HEK293 (cell line): ENCODE measurements around the gene ZNF274.

Source experiments
- CTCF ChIA-PET: fragments of 350-600 bp; formaldehyde crosslinking; extraction: SDS; loops from one replicate; lab custom pipeline; 2021; ENCODE audit warnings: antibody characterized with exemption; lab: Yijun Ruan, JAX
- POLR2A ChIA-PET: fragments of 300-600 bp; formaldehyde crosslinking; extraction: SDS; loops from one replicate; lab custom pipeline; 2020; ENCODE audit warnings: antibody characterized with exemption, inconsistent platforms; lab: Yijun Ruan, JAX
- H3K27ac ChIP-seq: fragments of 200-500 bp; sonication (Bioruptor generic); 2 replicates; pipeline ENCODE4 v1.5.1; 2014; ENCODE audit warnings: low read depth, low read length, control low read depth, inconsistent platforms; ENCODE audit errors: extremely low read depth
- H3K36me3 ChIP-seq, 2 experiments: fragments of 200-500 bp in 1 of 2; sonication (Bioruptor generic) in 1 of 2; 1 replicate in 1 of 2; 2 replicates in 1 of 2; pipeline ENCODE4 v1.5.1; 2014 to 2017; ENCODE audit warnings: inconsistent platforms in 2 of 2, low read length in 2 of 2; ENCODE audit not compliant: control insufficient read depth in 2 of 2, insufficient read depth in 1 of 2
- H3K4me1 ChIP-seq: fragments of 200-500 bp; sonication (Bioruptor generic); 2 replicates; pipeline ENCODE4 v1.5.1; 2014; ENCODE audit warnings: mild to moderate bottlenecking, low read length, inconsistent platforms; ENCODE audit not compliant: control insufficient read depth, insufficient read depth
- H3K4me3 ChIP-seq: 2 replicates; pipeline ENCODE4 v1.5.1; 2011; ENCODE audit warnings: low read depth, mild to moderate bottlenecking, control low read depth, low read length, moderate library complexity
- H3K9me3 ChIP-seq: fragments of 200-500 bp; sonication (Bioruptor generic); 2 replicates; pipeline ENCODE4 v1.5.1; 2014; ENCODE audit warnings: low read depth, low read length, inconsistent platforms; ENCODE audit not compliant: control insufficient read depth, insufficient read depth
- EGR2 ChIP-seq: fragments of 450-650 bp; formaldehyde crosslinking; IDR thresholded peaks from 2 replicates; pipeline ENCODE4 v1.5.1; 2016; ENCODE audit warnings: low read depth, missing biosample characterization, missing genetic modification characterization
- FEZF1 ChIP-seq: fragments of 450-650 bp; formaldehyde crosslinking; IDR thresholded peaks from 2 replicates; pipeline ENCODE4 v1.5.1; 2016; ENCODE audit warnings: missing biosample characterization, missing genetic modification characterization
- GFI1B ChIP-seq: fragments of 450-650 bp; formaldehyde crosslinking; IDR thresholded peaks from 2 replicates; pipeline ENCODE4 v1.5.1; 2016; ENCODE audit warnings: missing biosample characterization, missing genetic modification characterization
- HOXC10 ChIP-seq: sonication (generic); formaldehyde crosslinking; IDR thresholded peaks from 2 replicates; pipeline ENCODE4 v1.8.1; 2023; ENCODE audit warnings: mild to moderate bottlenecking, missing genetic modification reagents
- KLF16 ChIP-seq: fragments of 450-650 bp; formaldehyde crosslinking; IDR thresholded peaks from 2 replicates; pipeline ENCODE4 v1.5.1; 2017; ENCODE audit warnings: missing biosample characterization, missing genetic modification characterization
- REPIN1 ChIP-seq: fragments of 450-650 bp; formaldehyde crosslinking; IDR thresholded peaks from 2 replicates; pipeline ENCODE4 v1.5.1; 2017; ENCODE audit warnings: missing biosample characterization, missing genetic modification characterization, low read depth
- SETDB1 ChIP-seq: IDR thresholded peaks from one replicate; pipeline ENCODE4 v1.6.1; 2017; ENCODE audit warnings: mild to moderate bottlenecking, low read length, moderate library complexity, mixed read lengths; ENCODE audit not compliant: insufficient read length
- ZBTB48 ChIP-seq: fragments of 450-650 bp; formaldehyde crosslinking; IDR thresholded peaks from 2 replicates; pipeline ENCODE4 v1.5.1; 2016; ENCODE audit warnings: missing biosample characterization, missing genetic modification characterization
- ZNF184 ChIP-seq: fragments of 450-650 bp; IDR thresholded peaks from 2 replicates; pipeline ENCODE4 v1.5.1; 2018; ENCODE audit warnings: missing biosample characterization, mild to moderate bottlenecking, missing genetic modification characterization
- ZNF202 ChIP-seq: fragments of 450-650 bp; formaldehyde crosslinking; IDR thresholded peaks from 2 replicates; pipeline ENCODE4 v1.5.1; 2016; ENCODE audit warnings: missing biosample characterization, missing genetic modification characterization, borderline replicate concordance
- ZNF221 ChIP-seq: fragments of 450-650 bp; formaldehyde crosslinking; IDR thresholded peaks from 2 replicates; pipeline ENCODE4 v1.5.1; 2017; ENCODE audit warnings: missing biosample characterization, missing genetic modification characterization, borderline replicate concordance
- ZNF266 ChIP-seq: fragments of 450-650 bp; formaldehyde crosslinking; IDR thresholded peaks from 2 replicates; pipeline ENCODE4 v1.5.1; 2016; ENCODE audit warnings: missing biosample characterization, missing genetic modification characterization, low read depth
- ZNF274 ChIP-seq, 2 experiments: fragments of 200-500 bp in 1 of 2; fragments of 450-650 bp in 1 of 2; sonication (Bioruptor generic) in 1 of 2; formaldehyde crosslinking in 1 of 2; IDR thresholded peaks; 2 replicates each; pipeline versions ENCODE4 v1.5.1 to v1.6.1; 2014 to 2016; ENCODE audit warnings: borderline replicate concordance in 1 of 2, inconsistent platforms in 1 of 2, low read length in 1 of 2, missing biosample characterization in 1 of 2, missing genetic modification characterization in 1 of 2
- ZNF302 ChIP-seq: fragments of 450-650 bp; formaldehyde crosslinking; IDR thresholded peaks from 2 replicates; pipeline ENCODE4 v1.5.1; 2016; ENCODE audit warnings: missing biosample characterization, missing genetic modification characterization, low read depth
- ZNF341 ChIP-seq: fragments of 450-650 bp; formaldehyde crosslinking; IDR thresholded peaks from 2 replicates; pipeline ENCODE4; 2016; ENCODE audit warnings: low read depth, missing biosample characterization, missing genetic modification characterization
- ZNF350 ChIP-seq: fragments of 450-650 bp; formaldehyde crosslinking; IDR thresholded peaks from 2 replicates; pipeline ENCODE4 v1.5.0; 2017; ENCODE audit warnings: missing biosample characterization, mild to moderate bottlenecking, missing genetic modification characterization
- ZNF394 ChIP-seq: fragments of 450-650 bp; formaldehyde crosslinking; IDR thresholded peaks from 2 replicates; pipeline ENCODE4 v1.5.1; 2016; ENCODE audit warnings: missing biosample characterization, missing genetic modification characterization, mild to moderate bottlenecking, moderate library complexity, borderline replicate concordance
- ZNF501 ChIP-seq: fragments of 450-650 bp; formaldehyde crosslinking; IDR thresholded peaks from 2 replicates; pipeline ENCODE4 v1.5.1; 2016; ENCODE audit warnings: missing biosample characterization, missing genetic modification characterization
- ZNF544 ChIP-seq: fragments of 450-650 bp; formaldehyde crosslinking; IDR thresholded peaks from 2 replicates; pipeline ENCODE4 v1.5.0; 2017; ENCODE audit warnings: missing biosample characterization, missing genetic modification characterization
- ZNF585B ChIP-seq: fragments of 450-650 bp; formaldehyde crosslinking; IDR thresholded peaks from 2 replicates; pipeline ENCODE4 v1.5.1; 2016; ENCODE audit warnings: missing biosample characterization, missing genetic modification characterization
- ZNF677 ChIP-seq: fragments of 450-650 bp; IDR thresholded peaks from 2 replicates; pipeline ENCODE4 v1.5.0; 2018; ENCODE audit warnings: missing biosample characterization, mild to moderate bottlenecking, missing genetic modification characterization, moderate library complexity
- ZNF768 ChIP-seq: fragments of 450-650 bp; formaldehyde crosslinking; IDR thresholded peaks from 2 replicates; pipeline ENCODE4 v1.5.1; 2018; ENCODE audit warnings: missing biosample characterization, mild to moderate bottlenecking, missing genetic modification characterization
- ZNF776 ChIP-seq: fragments of 450-650 bp; formaldehyde crosslinking; IDR thresholded peaks from 2 replicates; pipeline ENCODE4 v1.5.0; 2017; ENCODE audit warnings: missing biosample characterization, missing genetic modification characterization, borderline replicate concordance
- TF ChIP-seq, protein P1 (sequence below): fragments of 450-650 bp; formaldehyde crosslinking; IDR thresholded peaks from 2 replicates; pipeline ENCODE4 v1.5.0; 2017; ENCODE audit warnings: missing biosample characterization, missing genetic modification characterization, borderline replicate concordance

ZNF274 gene

DNA sequence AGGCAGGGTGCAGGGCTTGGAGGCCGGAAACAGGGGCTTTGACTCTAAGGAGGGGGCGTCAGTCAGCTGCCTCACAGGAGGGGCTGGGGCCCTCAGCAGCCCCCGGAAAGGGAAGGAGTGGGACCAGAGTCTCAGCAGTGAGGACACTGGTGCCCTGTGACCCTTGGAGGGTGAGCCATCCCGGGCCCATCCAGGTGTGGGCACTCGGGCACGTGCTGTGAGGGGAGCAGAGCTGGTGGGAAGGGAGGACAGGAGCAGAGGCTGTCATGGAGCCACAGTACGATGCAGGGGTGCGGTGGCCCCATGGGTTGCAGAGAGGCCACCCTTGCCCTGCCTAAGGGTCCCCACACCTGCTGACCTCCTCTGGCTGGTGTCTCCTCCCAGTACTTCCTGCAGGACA lies 26.7 kb downstream of the ZNF274 start:
- Histone ChIP-seq H3K36me3 (peaks cover 12 to 98% of the 10 kb centered on the region in 2 experiments), H3K4me1 (no peaks in the 10 kb centered on the region), H3K27ac (no peak overlapping the region), H3K4me3 (no peak overlapping the region), H3K9me3 (peaks cover 3% of the 10 kb centered on the region)
- POLR2A ChIA-PET, result interaction anchor here (1.5 kb wide), 1 partner anchor 19 kb away, joined by 3 read pairs; the partner anchor contains the start of gene ZNF544
- TF ChIP-seq ZNF585B (no peak), ZBTB48 (tag by site-specific recombination) (no peak), REPIN1 (tag by site-specific recombination) (no peak), EGR2 (tag by site-specific recombination) (no peak), GFI1B (tag by site-specific recombination) (no peak), ZNF501 (tag by site-specific recombination) (no peak), ZNF768 (tag by site-specific recombination) (no peak), ZNF350 (no peak), ZNF776 (tag by site-specific recombination) (no peak), ZNF184 (tag by site-specific recombination) (no peak), ZNF266 (tag by site-specific recombination) (no peak), ZNF677 (tag by site-specific recombination) (no peak), ZNF202 (tag by site-specific recombination) (no peak), FEZF1 (tag by site-specific recombination) (no peak), HOXC10 (no peak), KLF16 (tag by site-specific recombination) (no peak)
- TF ChIP-seq, protein P1, sequence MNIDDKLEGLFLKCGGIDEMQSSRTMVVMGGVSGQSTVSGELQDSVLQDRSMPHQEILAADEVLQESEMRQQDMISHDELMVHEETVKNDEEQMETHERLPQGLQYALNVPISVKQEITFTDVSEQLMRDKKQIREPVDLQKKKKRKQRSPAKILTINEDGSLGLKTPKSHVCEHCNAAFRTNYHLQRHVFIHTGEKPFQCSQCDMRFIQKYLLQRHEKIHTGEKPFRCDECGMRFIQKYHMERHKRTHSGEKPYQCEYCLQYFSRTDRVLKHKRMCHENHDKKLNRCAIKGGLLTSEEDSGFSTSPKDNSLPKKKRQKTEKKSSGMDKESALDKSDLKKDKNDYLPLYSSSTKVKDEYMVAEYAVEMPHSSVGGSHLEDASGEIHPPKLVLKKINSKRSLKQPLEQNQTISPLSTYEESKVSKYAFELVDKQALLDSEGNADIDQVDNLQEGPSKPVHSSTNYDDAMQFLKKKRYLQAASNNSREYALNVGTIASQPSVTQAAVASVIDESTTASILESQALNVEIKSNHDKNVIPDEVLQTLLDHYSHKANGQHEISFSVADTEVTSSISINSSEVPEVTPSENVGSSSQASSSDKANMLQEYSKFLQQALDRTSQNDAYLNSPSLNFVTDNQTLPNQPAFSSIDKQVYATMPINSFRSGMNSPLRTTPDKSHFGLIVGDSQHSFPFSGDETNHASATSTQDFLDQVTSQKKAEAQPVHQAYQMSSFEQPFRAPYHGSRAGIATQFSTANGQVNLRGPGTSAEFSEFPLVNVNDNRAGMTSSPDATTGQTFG (tag by site-specific recombination), result no peak
- CTCF ChIA-PET, result interaction anchor here (1.2 kb wide), 1 partner anchor 10 kb away, joined by 4 read pairs; no protein-coding TSS in a partner anchor

DNA sequence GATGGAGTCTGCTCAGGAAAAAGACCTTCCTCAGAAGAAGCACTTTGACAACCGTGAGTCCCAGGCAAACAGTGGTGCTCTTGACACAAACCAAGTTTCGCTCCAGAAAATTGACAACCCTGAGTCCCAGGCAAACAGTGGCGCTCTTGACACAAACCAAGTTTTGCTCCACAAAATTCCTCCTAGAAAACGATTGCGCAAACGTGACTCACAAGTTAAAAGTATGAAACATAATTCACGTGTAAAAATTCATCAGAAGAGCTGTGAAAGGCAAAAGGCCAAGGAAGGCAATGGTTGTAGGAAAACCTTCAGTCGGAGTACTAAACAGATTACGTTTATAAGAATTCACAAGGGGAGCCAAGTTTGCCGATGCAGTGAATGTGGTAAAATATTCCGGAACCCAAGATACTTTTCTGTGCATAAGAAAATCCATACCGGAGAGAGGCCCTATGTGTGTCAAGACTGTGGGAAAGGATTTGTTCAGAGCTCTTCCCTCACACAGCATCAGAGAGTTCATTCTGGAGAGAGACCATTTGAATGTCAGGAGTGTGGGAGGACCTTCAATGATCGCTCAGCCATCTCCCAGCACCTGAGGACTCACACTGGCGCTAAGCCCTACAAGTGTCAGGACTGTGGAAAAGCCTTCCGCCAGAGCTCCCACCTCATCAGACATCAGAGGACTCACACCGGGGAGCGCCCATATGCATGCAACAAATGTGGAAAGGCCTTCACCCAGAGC lies 29.6 kb downstream of the ZNF274 start:
- Histone ChIP-seq H3K4me1 (no peaks in the 10 kb centered on the region), H3K4me3 (no peak overlapping the region), H3K36me3 (peaks cover 6 to 68% of the 10 kb centered on the region in 2 experiments), H3K27ac (no peak overlapping the region)
- CTCF ChIA-PET, result interaction anchor here (1.5 kb wide), 1 partner anchor 308 kb away, joined by 6 read pairs; the partner anchor contains the start of gene ZBTB45
- no peak for TF ChIP-seq HOXC10
- TF ChIP-seq SETDB1, result peak; percentile 86
- TF ChIP-seq ZNF302 (tag by site-specific recombination), result no peak
- TF ChIP-seq ZNF341 (tag by site-specific recombination), result no peak
- no peak for TF ChIP-seq KLF16 (tag by site-specific recombination)
- no peak for TF ChIP-seq ZNF221 (tag by site-specific recombination)
- TF ChIP-seq ZNF544 (tag by site-specific recombination), result no peak
- TF ChIP-seq ZNF394 (tag by site-specific recombination), result no peak
- peak; percentile 58; the same call in 1 of the 2 replicates for TF ChIP-seq ZNF274 (IDR thresholded peaks at IDR 0.05; ENCODE audit: low read length)
- peak; percentile 96 for TF ChIP-seq ZNF274 (tag by site-specific recombination; IDR thresholded peaks at IDR 0.05; ENCODE audit: borderline replicate concordance)
- TF ChIP-seq, all 188 proteins: peak for 2
- H3K9me3 ChIP-seq, result no peaks in the 10 kb centered on the region; the same call in 1 of the 2 replicates
- POLR2A ChIA-PET, result interaction anchor here (1.5 kb wide), 1 partner anchor 26 kb away, joined by 3 read pairs; no protein-coding TSS in a partner anchor
